ENCODE measurements around the gene FAM186B.

FAM186B gene

GRCh38 chr12:49633703-49634345 is 28.4 kb upstream of the FAM186B start:
- no peak for DNase-seq
- no peaks in the 10 kb centered on the region for H3K9me3 ChIP-seq (ENCODE audit: control insufficient read depth, low read length)
- no peak overlapping the region for H3K9ac ChIP-seq (ENCODE audit: low read length)
- no peak overlapping the region for H2BK5ac ChIP-seq (ENCODE audit: low read depth, low read length, poor library complexity, severe bottlenecking)
- H3K36me3 ChIP-seq (ENCODE audit: control insufficient read depth in 1 of 2, insufficient read depth in 2 of 2, low read depth in 1 of 2, low read length in 2 of 2) = peaks cover 36 to 63% of the 10 kb centered on the region in 2 experiments
- no peak overlapping the region for H2AK5ac ChIP-seq (ENCODE audit: low read length, severe bottlenecking)
- no peak overlapping the region for H2BK12ac ChIP-seq (ENCODE audit: low read length in 2 of 2)
- H3K27me3 ChIP-seq (ENCODE audit: control insufficient read depth in 1 of 2, insufficient read depth in 1 of 2, low read length in 2 of 2) = no peaks in the 10 kb centered on the region
- H3K79me1 ChIP-seq (replicated peaks; ENCODE audit: low read length, poor library complexity, severe bottlenecking) = peaks cover 13% of the 10 kb centered on the region
- no peak overlapping the region for H2BK15ac ChIP-seq (ENCODE audit: low read depth, poor library complexity, severe bottlenecking)
- WGBS = 93% methylated on average over 2 of the region's 2 CpGs
- H4K8ac ChIP-seq (ENCODE audit: low read length) = no peak overlapping the region
- no peak overlapping the region for H3K27ac ChIP-seq (ENCODE audit: low read length, poor library complexity, severe bottlenecking)
- H3K18ac ChIP-seq (ENCODE audit: low read depth in 1 of 2, low read length in 2 of 2) = no peak overlapping the region
- H3K4ac ChIP-seq (ENCODE audit: low read depth in 1 of 2, low read length in 2 of 2) = no peak overlapping the region
- no peak overlapping the region for H2BK120ac ChIP-seq (ENCODE audit: low read depth, low read length)
- no peak overlapping the region for H3K14ac ChIP-seq (ENCODE audit: low read length in 2 of 2)
- no peak overlapping the region for H4K91ac ChIP-seq (ENCODE audit: low read length)
- H3K4me3 ChIP-seq (ENCODE audit: insufficient read depth in 1 of 2, low read depth in 1 of 2, low read length in 2 of 2) = no peak overlapping the region
- H3K4me1 ChIP-seq (ENCODE audit: control insufficient read depth, insufficient read depth, low read depth, low read length) = peaks cover 6% of the 10 kb centered on the region
- no peak overlapping the region for H3K4me2 ChIP-seq (ENCODE audit: low read length, poor library complexity, severe bottlenecking)
- H2AFZ ChIP-seq (ENCODE audit: low read depth, low read length) = no peak overlapping the region
- no peak overlapping the region for H3K23ac ChIP-seq (ENCODE audit: low read length in 2 of 2)

- Histone ChIP-seq H3K36me3 (ENCODE audit: control insufficient read depth in 1 of 2, insufficient read depth in 2 of 2, low read depth in 1 of 2, low read length in 2 of 2) (peaks cover 36 to 57% of the 10 kb centered on the region in 2 experiments), H2AFZ (ENCODE audit: low read depth, low read length) (no peak overlapping the region), H3K27ac (ENCODE audit: low read length, poor library complexity, severe bottlenecking) (no peak overlapping the region), H3K23ac (ENCODE audit: low read length in 2 of 2) (no peak overlapping the region), H3K4me2 (ENCODE audit: low read length, poor library complexity, severe bottlenecking) (no peak overlapping the region), H2BK15ac (ENCODE audit: low read depth, poor library complexity, severe bottlenecking) (no peak overlapping the region), H4K8ac (ENCODE audit: low read length) (no peak overlapping the region), H3K9ac (ENCODE audit: low read length) (no peak overlapping the region), H3K4me3 (ENCODE audit: insufficient read depth in 1 of 2, low read depth in 1 of 2, low read length in 2 of 2) (no peak overlapping the region), H2BK12ac (ENCODE audit: low read length in 2 of 2) (no peak overlapping the region), H3K27me3 (ENCODE audit: control insufficient read depth in 1 of 2, insufficient read depth in 1 of 2, low read length in 2 of 2) (no peaks in the 10 kb centered on the region), H3K4me1 (ENCODE audit: control insufficient read depth, insufficient read depth, low read depth, low read length) (peaks cover 6% of the 10 kb centered on the region), H3K9me3 (ENCODE audit: control insufficient read depth, low read length) (no peaks in the 10 kb centered on the region), H4K91ac (ENCODE audit: low read length) (no peak overlapping the region), H2AK5ac (ENCODE audit: low read length, severe bottlenecking) (no peak overlapping the region), H3K4ac (ENCODE audit: low read depth in 1 of 2, low read length in 2 of 2) (no peak overlapping the region), H3K14ac (ENCODE audit: low read length in 2 of 2) (no peak overlapping the region), H3K79me1 (replicated peaks; ENCODE audit: low read length, poor library complexity, severe bottlenecking) (peaks cover 14% of the 10 kb centered on the region), H2BK120ac (ENCODE audit: low read depth, low read length) (no peak overlapping the region), H3K18ac (ENCODE audit: low read depth in 1 of 2, low read length in 2 of 2) (no peak overlapping the region), H2BK5ac (ENCODE audit: low read depth, low read length, poor library complexity, severe bottlenecking) (no peak overlapping the region)
- WGBS = 94% methylated on average over 8 of the region's 8 CpGs
- no peak for DNase-seq
Measured at GRCh38 chr12:49632986-49633702, 27.7 kb upstream of the FAM186B start.

- peaks cover 15% of the 10 kb centered on the region for H3K79me1 ChIP-seq (replicated peaks; ENCODE audit: low read length, poor library complexity, severe bottlenecking)
- no peak overlapping the region for H2BK5ac ChIP-seq (ENCODE audit: low read depth, low read length, poor library complexity, severe bottlenecking)
- H3K9ac ChIP-seq (ENCODE audit: low read length) = no peak overlapping the region
- no peak overlapping the region for H3K4me3 ChIP-seq (ENCODE audit: insufficient read depth in 1 of 2, low read depth in 1 of 2, low read length in 2 of 2)
- no peak overlapping the region for H2BK120ac ChIP-seq (ENCODE audit: low read depth, low read length)
- H2AFZ ChIP-seq (ENCODE audit: low read depth, low read length) = no peak overlapping the region
- peaks cover 36 to 51% of the 10 kb centered on the region in 2 experiments for H3K36me3 ChIP-seq (ENCODE audit: control insufficient read depth in 1 of 2, insufficient read depth in 2 of 2, low read depth in 1 of 2, low read length in 2 of 2)
- no peak overlapping the region for H3K18ac ChIP-seq (ENCODE audit: low read depth in 1 of 2, low read length in 2 of 2)
- H3K27me3 ChIP-seq (ENCODE audit: control insufficient read depth in 1 of 2, insufficient read depth in 1 of 2, low read length in 2 of 2) = no peaks in the 10 kb centered on the region
- no peak overlapping the region for H2AK5ac ChIP-seq (ENCODE audit: low read length, severe bottlenecking)
- no peak overlapping the region for H2BK12ac ChIP-seq (ENCODE audit: low read length in 2 of 2)
- H3K27ac ChIP-seq (ENCODE audit: low read length, poor library complexity, severe bottlenecking) = no peak overlapping the region
- H4K91ac ChIP-seq (ENCODE audit: low read length) = no peak overlapping the region
- 97% methylated on average over 9 of the region's 9 CpGs for WGBS
- no peak overlapping the region for H3K23ac ChIP-seq (ENCODE audit: low read length in 2 of 2)
- H3K9me3 ChIP-seq (ENCODE audit: control insufficient read depth, low read length) = no peaks in the 10 kb centered on the region
- H3K4ac ChIP-seq (ENCODE audit: low read depth in 1 of 2, low read length in 2 of 2) = no peak overlapping the region
- DNase-seq = no peak
- H2BK15ac ChIP-seq (ENCODE audit: low read depth, poor library complexity, severe bottlenecking) = no peak overlapping the region
- H3K4me2 ChIP-seq (ENCODE audit: low read length, poor library complexity, severe bottlenecking) = no peak overlapping the region
- no peak overlapping the region for H3K14ac ChIP-seq (ENCODE audit: low read length in 2 of 2)
- peaks cover 6% of the 10 kb centered on the region for H3K4me1 ChIP-seq (ENCODE audit: control insufficient read depth, insufficient read depth, low read depth, low read length)
- H4K8ac ChIP-seq (ENCODE audit: low read length) = no peak overlapping the region
Measured at GRCh38 chr12:49632401-49632800, 27.0 kb upstream of the FAM186B start.

GRCh38 chr12:49631336-49631907 is 26.0 kb upstream of the FAM186B start:
- no peak overlapping the region for H2BK5ac ChIP-seq (ENCODE audit: low read depth, low read length, poor library complexity, severe bottlenecking)
- H3K79me1 ChIP-seq (replicated peaks; ENCODE audit: low read length, poor library complexity, severe bottlenecking) = peaks cover 18% of the 10 kb centered on the region
- H3K9me3 ChIP-seq (ENCODE audit: control insufficient read depth, low read length) = no peaks in the 10 kb centered on the region
- no peak for DNase-seq
- no peak overlapping the region for H2BK12ac ChIP-seq (ENCODE audit: low read length in 2 of 2)
- no peak overlapping the region for H3K27ac ChIP-seq (ENCODE audit: low read length, poor library complexity, severe bottlenecking)
- no peak overlapping the region for H2BK120ac ChIP-seq (ENCODE audit: low read depth, low read length)
- 97% methylated on average over 4 of the region's 6 CpGs for WGBS
- no peak overlapping the region for H3K18ac ChIP-seq (ENCODE audit: low read depth in 1 of 2, low read length in 2 of 2)
- H3K27me3 ChIP-seq (ENCODE audit: control insufficient read depth in 1 of 2, insufficient read depth in 1 of 2, low read length in 2 of 2) = no peaks in the 10 kb centered on the region
- peaks cover 2% of the 10 kb centered on the region for H3K4me1 ChIP-seq (ENCODE audit: control insufficient read depth, insufficient read depth, low read depth, low read length)
- no peak overlapping the region for H3K4ac ChIP-seq (ENCODE audit: low read depth in 1 of 2, low read length in 2 of 2)
- peaks cover 33 to 45% of the 10 kb centered on the region in 2 experiments for H3K36me3 ChIP-seq (ENCODE audit: control insufficient read depth in 1 of 2, insufficient read depth in 2 of 2, low read depth in 1 of 2, low read length in 2 of 2)
- no peak overlapping the region for H3K9ac ChIP-seq (ENCODE audit: low read length)
- H2AK5ac ChIP-seq (ENCODE audit: low read length, severe bottlenecking) = no peak overlapping the region
- no peak overlapping the region for H4K91ac ChIP-seq (ENCODE audit: low read length)
- H3K4me3 ChIP-seq (ENCODE audit: insufficient read depth in 1 of 2, low read depth in 1 of 2, low read length in 2 of 2) = no peak overlapping the region
- no peak overlapping the region for H3K23ac ChIP-seq (ENCODE audit: low read length in 2 of 2)
- H2BK15ac ChIP-seq (ENCODE audit: low read depth, poor library complexity, severe bottlenecking) = no peak overlapping the region
- H3K4me2 ChIP-seq (ENCODE audit: low read length, poor library complexity, severe bottlenecking) = no peak overlapping the region
- H2AFZ ChIP-seq (ENCODE audit: low read depth, low read length) = no peak overlapping the region
- H4K8ac ChIP-seq (ENCODE audit: low read length) = no peak overlapping the region
- no peak overlapping the region for H3K14ac ChIP-seq (ENCODE audit: low read length in 2 of 2)
